K562 (cell line): ENCODE measurements around the gene SLC35B1. TPM values are rescaled to one million over a fixed set of nuclear protein-coding genes. Genes with fewer than 3 reads are reported as not detected.

Experiments
- ATAC-seq: fragments of 200-7000 bp; cut with Tn5 transposase; 3 replicates; pipeline ENCODE4 v1.9.1; 2020; ENCODE audit warnings: moderate library complexity
- BruUV-seq: library from RNA; stranded (reverse); fragments of 400-500 nt; replicated peaks from 2 replicates; lab custom pipeline; 2021; lab: Mats Ljungman, UMichigan
- CTCF ChIA-PET: fragments of 300-600 bp; formaldehyde crosslinking; extraction: SDS; loops from one replicate; lab custom pipeline; 2021; ENCODE audit warnings: low intra/inter-chr PET ratio; lab: Yijun Ruan, JAX
- POLR2A ChIA-PET: fragments of 300-600, 350-650 bp; sonication (Branson Sonifier 250); formaldehyde crosslinking; extraction: SDS; loops from one replicate; lab custom pipeline; 2021; ENCODE audit warnings: antibody characterized with exemption, inconsistent platforms; lab: Yijun Ruan, JAX
- DNase-seq, 4 experiments: peaks; one replicate each; pipeline versions ENCODE4 v3.0.0 to v3.0.0-alpha.2; 2011 to 2018; ENCODE audit warnings: low spot score in 3 of 4, mixed read lengths in 3 of 4; ENCODE audit errors: extremely low read depth in 1 of 4
- FAIRE-seq: peaks from 2 replicates; lab custom pipeline; 2011; peaks lifted over from hg19 to GRCh38; lab: Jason Lieb, UNC
- H2AFZ ChIP-seq: 2 replicates; pipeline ENCODE4 v1.6.0; 2011; ENCODE audit warnings: low read depth, low read length, control low read depth, inconsistent platforms
- H3K27ac ChIP-seq: fragments of 200-600 bp; 3 replicates; pipeline ENCODE4 v1.8.0; 2011; ENCODE audit warnings: low read depth, mild to moderate bottlenecking, control low read depth, inconsistent platforms, low read length, moderate library complexity, mixed read lengths; ENCODE audit errors: extremely low read depth
- H3K27me3 ChIP-seq, 2 experiments: fragments of 300-600 bp in 1 of 2; 2 replicates in 1 of 2; 3 replicates in 1 of 2; pipeline versions ENCODE4 v1.6.0 to v1.8.0; 2011; ENCODE audit warnings: inconsistent platforms in 2 of 2, low read length in 2 of 2, mild to moderate bottlenecking in 1 of 2, mixed read lengths in 1 of 2, moderate library complexity in 1 of 2; ENCODE audit not compliant: control insufficient read depth in 2 of 2, insufficient read depth in 2 of 2
- H3K36me3 ChIP-seq: fragments of 300-600 bp; 3 replicates; pipeline ENCODE4 v1.8.0; 2011; ENCODE audit warnings: mild to moderate bottlenecking, low read length, inconsistent platforms; ENCODE audit not compliant: control insufficient read depth, insufficient read depth
- H3K4me1 ChIP-seq, 2 experiments: fragments of 200-600 bp in 1 of 2; replicated peaks in 1 of 2; 2 replicates in 1 of 2; 3 replicates in 1 of 2; pipeline versions ENCODE4 v1.5.1 to v1.8.0; 2011; ENCODE audit warnings: inconsistent platforms in 2 of 2, low read length in 2 of 2, mild to moderate bottlenecking in 1 of 2, mixed read lengths in 1 of 2, moderate library complexity in 1 of 2; ENCODE audit not compliant: control insufficient read depth in 2 of 2, insufficient read depth in 2 of 2
- H3K4me2 ChIP-seq: 2 replicates; pipeline ENCODE4 v1.6.1; 2011; ENCODE audit warnings: low read length, control low read depth, inconsistent platforms, mixed read lengths; ENCODE audit not compliant: insufficient read depth
- H3K4me3 ChIP-seq: fragments of 200-600 bp; sonication (generic), shearing (Covaris generic); 2 replicates; pipeline ENCODE4 v1.5.1; 2016; ENCODE audit warnings: control low read depth, inconsistent platforms
- H3K79me2 ChIP-seq: fragments of 200-600 bp; 3 replicates; pipeline ENCODE4 v1.8.0; 2011; ENCODE audit warnings: low read length, inconsistent platforms; ENCODE audit not compliant: control insufficient read depth, insufficient read depth
- H3K9ac ChIP-seq, 2 experiments: 2 replicates each; pipeline versions ENCODE4 v1.6.0 to v1.6.1; 2011; ENCODE audit warnings: low read depth in 2 of 2, low read length in 2 of 2, control low read depth in 1 of 2, inconsistent platforms in 1 of 2, mild to moderate bottlenecking in 1 of 2, mixed read lengths in 1 of 2; ENCODE audit not compliant: insufficient read depth in 1 of 2
- H3K9me1 ChIP-seq: one replicate; pipeline ENCODE4 v1.6.0; 2011; ENCODE audit warnings: inconsistent platforms, mild to moderate bottlenecking, low read length, moderate library complexity; ENCODE audit not compliant: control insufficient read depth, insufficient read depth
- H3K9me3 ChIP-seq: replicated peaks from 2 replicates; pipeline ENCODE4 v1.5.1; 2011; ENCODE audit warnings: low read depth, low read length, inconsistent platforms; ENCODE audit not compliant: control insufficient read depth, insufficient read depth
- H4K20me1 ChIP-seq: replicated peaks from 2 replicates; pipeline ENCODE4 v1.6.1; 2011; ENCODE audit warnings: low read length, inconsistent platforms, mixed read lengths; ENCODE audit not compliant: control insufficient read depth, insufficient read depth
- ADNP ChIP-seq: fragments of 200-800 bp; sonication (Bioruptor generic); IDR thresholded peaks from 2 replicates; pipeline ENCODE4 v1.6.1; 2016; ENCODE audit warnings: missing genetic modification characterization, missing compliant biosample characterization
- C11orf30 ChIP-seq: fragments of 450-650 bp; IDR thresholded peaks from 2 replicates; pipeline ENCODE4 v1.6.1; 2016; ENCODE audit warnings: low read depth, mild to moderate bottlenecking
- CBX8 ChIP-seq: fragments of 200-600 bp; sonication (generic); IDR thresholded peaks from 2 replicates; pipeline ENCODE4 v1.6.1; 2012; ENCODE audit warnings: borderline replicate concordance, mixed run types, low read depth, mild to moderate bottlenecking, moderate library complexity, mixed read lengths, low read length, control low read depth, inconsistent platforms; ENCODE audit not compliant: poor library complexity, severe bottlenecking; ENCODE audit errors: extremely low read depth
- CHAMP1 ChIP-seq: fragments of 450-650 bp; IDR thresholded peaks from 2 replicates; pipeline ENCODE4 v1.6.1; 2016; ENCODE audit warnings: mild to moderate bottlenecking
- ELF1 ChIP-seq: fragments of 200-800 bp; sonication (Bioruptor generic); IDR thresholded peaks from 2 replicates; pipeline ENCODE4 v1.6.1; 2016; ENCODE audit warnings: missing genetic modification characterization, missing compliant biosample characterization
- ETS1 ChIP-seq: conservative IDR thresholded peaks from 2 replicates; pipeline ENCODE4 v1.6.1; 2011; ENCODE audit warnings: low read depth, mild to moderate bottlenecking, low read length; ENCODE audit not compliant: control insufficient read depth
- EZH2 ChIP-seq: IDR thresholded peaks from 2 replicates; pipeline ENCODE4 v1.6.1; 2012; ENCODE audit warnings: low read depth, mild to moderate bottlenecking, inconsistent platforms, low read length, borderline replicate concordance
- ID3 ChIP-seq, 2 experiments: fragments of 250-450 bp in 1 of 2; fragments of 450-650 bp in 1 of 2; sonication (Bioruptor Pico) in 1 of 2; IDR thresholded peaks; 2 replicates each; pipeline versions ENCODE4 v1.6.1 to v1.8.0; 2016 to 2021; ENCODE audit warnings: mild to moderate bottlenecking in 2 of 2, moderate library complexity in 2 of 2, missing compliant biosample characterization in 1 of 2, missing genetic modification characterization in 1 of 2
- MBD2 ChIP-seq: sonication (generic); IDR thresholded peaks from 2 replicates; pipeline ENCODE4 v1.6.1; 2016; ENCODE audit warnings: low read depth, borderline replicate concordance
- MYNN ChIP-seq, 2 experiments: sonication (generic); formaldehyde crosslinking in 1 of 2; IDR thresholded peaks; 2 replicates each; pipeline versions ENCODE4 v1.5.0 to v1.6.1; 2016 to 2020; ENCODE audit warnings: antibody characterized with exemption in 1 of 2, missing genetic modification reagents in 1 of 2
- NR2F6 ChIP-seq: fragments of 450-650 bp; formaldehyde crosslinking; IDR thresholded peaks from 2 replicates; pipeline ENCODE4 v1.4.0; 2020; ENCODE audit warnings: mild to moderate bottlenecking
- RB1 ChIP-seq: fragments of 450-650 bp; IDR thresholded peaks from 2 replicates; pipeline ENCODE4 v1.6.1; 2017; ENCODE audit warnings: low read depth, mild to moderate bottlenecking
- STAG1 ChIP-seq: sonication (generic); formaldehyde crosslinking; IDR thresholded peaks from 2 replicates; pipeline ENCODE4 v1.5.0; 2020; ENCODE audit warnings: missing genetic modification reagents, borderline replicate concordance
- ZC3H11A ChIP-seq: IDR thresholded peaks from 2 replicates; pipeline ENCODE4 v1.6.1; 2012; ENCODE audit warnings: low read depth, low read length, improper control_type of control experiment
- ZNF408 ChIP-seq: fragments of 250-450 bp; sonication (Bioruptor Pico); IDR thresholded peaks from 2 replicates; pipeline ENCODE4 v1.4.0; 2020; ENCODE audit warnings: low read depth, mild to moderate bottlenecking, moderate library complexity
- ZNF696 ChIP-seq: fragments of 250-450 bp; sonication (Bioruptor Pico); conservative IDR thresholded peaks from 2 replicates; pipeline ENCODE4 v1.4.0; 2020; ENCODE audit warnings: mild to moderate bottlenecking, moderate library complexity
- ZNF740 ChIP-seq, 3 experiments: fragments of 200-800 bp in 1 of 3; sonication (Bioruptor generic) in 1 of 3; sonication (generic) in 1 of 3; formaldehyde crosslinking in 1 of 3; IDR thresholded peaks; 2 replicates each; pipeline versions ENCODE4 v1.6.1 to v1.8.0; 2016 to 2022; ENCODE audit warnings: mild to moderate bottlenecking in 2 of 3, missing compliant biosample characterization in 2 of 3, missing genetic modification characterization in 2 of 3, missing genetic modification reagents in 1 of 3
- WGBS: fragments of 100-300 bp; shearing (Covaris generic); methylation state at CpG from one replicate; pipeline ENCODE4 v1.1.6; 2016; ENCODE audit warnings: low coverage, mixed read lengths; ENCODE audit not compliant: insufficient coverage; ENCODE audit errors: missing lambda C conversion rate; 5-methylcytosine and 5-hydroxymethylcytosine counted together
- in situ Hi-C: fragments of 300-500 bp; cut with MboI; formaldehyde crosslinking; loops from 4 replicates; pipeline ENCODE4 v1.15.0; 2018; ENCODE audit warnings: inconsistent platforms, mixed read lengths
- intact Hi-C: fragments of 100-400 bp; cut with micrococcal nuclease; formaldehyde crosslinking; loops from 2 replicates; pipeline ENCODE4 v1.14.2; 2022
- polyA plus RNA-seq, 8 experiments: library from polyadenylated mRNA; depleted of rRNA in 4 of 8; stranded (reverse) in 5 of 8; unstranded in 3 of 8; fragments of >200 nt; fragmentation: Nextera tagmentation in 2 of 8; fragmentation: Illumina TruSeq in 1 of 8; extraction: Ambion mirVana in 2 of 8; extraction: Trizol in 1 of 8; gene quantifications; 2 replicates each; pipeline versions ENCODE4 v1.2.1 to v1.2.3, GENCODE V29; 2011 to 2014; ENCODE audit warnings: inconsistent platforms in 1 of 8, missing spikeins in 1 of 8
- total RNA-seq, 7 experiments: library from RNA; depleted of rRNA in 6 of 7; stranded (reverse); fragments of >200 nt in 6 of 7; fragmentation: Illumina TruSeq in 2 of 7; extraction: Trizol in 2 of 7; gene quantifications; 2 replicates each; pipeline versions ENCODE4 v1.2.1 to v1.2.3, GENCODE V29; 2011 to 2021; ENCODE audit warnings: low replicate concordance in 1 of 7

Gene SLC35B1
- total and polyA plus RNA-seq, 9 of the 15 experiments (the other 6 are each of a cell fraction or from before 2014, with no cell fraction given) = 51.4 to 87.9 (median 66.3) TPM

- Histone ChIP-seq H4K20me1 (no peaks in the 10 kb centered on the region; the same call in 1 of the 2 replicates), H3K79me2 (no peaks in the 10 kb centered on the region), H3K36me3 (peaks cover 59% of the 10 kb centered on the region), H3K4me1 (no peaks in the 10 kb centered on the region; a peak in 1 of 5 replicates), H3K9ac (no peak overlapping the region), H3K9me3 (no peaks in the 10 kb centered on the region), H3K4me2 (no peak overlapping the region), H3K4me3 (no peak overlapping the region), H3K27me3 (no peaks in the 10 kb centered on the region; a peak in 1 of 5 replicates), H3K9me1 (no peaks in the 10 kb centered on the region), H2AFZ (no peak overlapping the region), H3K27ac (no peak overlapping the region)
- DNase-seq = no peak
- intact Hi-C loops (no loop called here), in situ Hi-C loops (no loop called here)
- ChIA-PET CTCF (no interaction called here), POLR2A (interaction anchor here (0.5 to 3.5 kb wide), 6 partner anchors 8 to 898 kb away, joined by 3 to 23 read pairs (median 3); partner anchors contain the start of gene SLC35B1)
- 78% methylated on average over 6 of the region's 6 CpGs for WGBS
- no peak for ATAC-seq
- no peak for FAIRE-seq
- BruUV-seq = no TSS peak
- TF ChIP-seq ZC3H11A (no peak), ZNF696 (CRISPR knock-in tag) (no peak), ADNP (tag) (no peak), ETS1 (no peak), MBD2 (no peak), ZNF408 (no peak), CBX8 (no peak), CHAMP1 (no peak), RB1 (no peak), ID3 (CRISPR knock-in tag; IDR thresholded peaks at IDR 0.05) (no peak), ID3 (tag; IDR thresholded peaks at IDR 0.05) (no peak), STAG1 (CRISPR knock-in tag) (no peak), C11orf30 (no peak), ELF1 (tag) (no peak), EZH2 (no peak), MYNN (IDR thresholded peaks at IDR 0.05) (no peak), MYNN (CRISPR knock-in tag; IDR thresholded peaks at IDR 0.05) (no peak), ZNF740 (CRISPR knock-in tag; IDR thresholded peaks at IDR 0.05) (no peak), ZNF740 (tag; IDR thresholded peaks at IDR 0.05) (no peak), NR2F6 (CRISPR knock-in tag) (no peak)
Measured at GRCh38 chr17:49700960-49701359, 6.8 kb downstream of the SLC35B1 start.
